Loucy (cell line): ENCODE measurements around the gene NUDT4.

ENCODE experiments used
- EZH2phosphoT487 ChIP-seq: fragments of 200-600 bp; IDR thresholded peaks from 2 replicates; pipeline ENCODE4 v1.6.1; 2018; ENCODE audit warnings: antibody characterized with exemption, mild to moderate bottlenecking, moderate library complexity, borderline replicate concordance
- TF ChIP-seq, protein P1 (sequence below): fragments of 200-600 bp; sonication (generic); conservative IDR thresholded peaks from 2 replicates; pipeline ENCODE4 v1.5.1; 2014; ENCODE audit warnings: mild to moderate bottlenecking, antibody characterized with exemption, low read length

DNA sequence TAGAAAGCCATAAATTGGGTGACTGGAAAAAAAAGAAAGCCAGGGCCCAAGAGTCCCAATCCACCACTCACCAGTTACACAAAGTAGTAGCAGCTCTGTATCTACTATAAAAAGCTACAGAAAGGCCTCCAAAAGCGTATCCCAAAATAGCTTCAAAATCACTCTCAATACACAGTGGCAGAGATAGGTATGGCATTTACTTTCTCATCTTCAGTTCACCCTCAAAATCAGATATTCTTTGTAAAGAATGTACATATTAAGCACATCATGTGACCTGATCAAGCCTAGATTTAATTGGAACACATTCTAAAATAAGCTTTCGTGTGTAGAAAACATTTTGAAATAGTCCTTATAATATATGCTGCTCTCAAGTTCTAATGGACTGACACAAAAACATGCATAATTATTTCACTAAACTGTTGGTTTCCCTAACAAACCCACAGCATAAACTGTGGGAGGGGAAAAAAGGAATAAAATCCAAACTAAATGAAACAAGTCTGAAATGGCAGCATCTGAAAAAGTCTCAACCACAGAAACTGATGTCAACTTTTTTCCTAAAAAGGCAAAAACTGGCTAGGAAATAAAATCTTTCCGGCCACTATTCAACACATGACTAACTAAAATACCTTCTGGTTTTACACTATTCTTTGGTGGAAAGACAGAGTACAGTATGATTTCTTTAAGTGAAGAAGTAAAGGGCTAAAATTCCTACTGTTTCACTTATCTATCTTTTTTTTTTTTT, 38.2 kb downstream of the NUDT4 start:
- TF ChIP-seq, protein P1, sequence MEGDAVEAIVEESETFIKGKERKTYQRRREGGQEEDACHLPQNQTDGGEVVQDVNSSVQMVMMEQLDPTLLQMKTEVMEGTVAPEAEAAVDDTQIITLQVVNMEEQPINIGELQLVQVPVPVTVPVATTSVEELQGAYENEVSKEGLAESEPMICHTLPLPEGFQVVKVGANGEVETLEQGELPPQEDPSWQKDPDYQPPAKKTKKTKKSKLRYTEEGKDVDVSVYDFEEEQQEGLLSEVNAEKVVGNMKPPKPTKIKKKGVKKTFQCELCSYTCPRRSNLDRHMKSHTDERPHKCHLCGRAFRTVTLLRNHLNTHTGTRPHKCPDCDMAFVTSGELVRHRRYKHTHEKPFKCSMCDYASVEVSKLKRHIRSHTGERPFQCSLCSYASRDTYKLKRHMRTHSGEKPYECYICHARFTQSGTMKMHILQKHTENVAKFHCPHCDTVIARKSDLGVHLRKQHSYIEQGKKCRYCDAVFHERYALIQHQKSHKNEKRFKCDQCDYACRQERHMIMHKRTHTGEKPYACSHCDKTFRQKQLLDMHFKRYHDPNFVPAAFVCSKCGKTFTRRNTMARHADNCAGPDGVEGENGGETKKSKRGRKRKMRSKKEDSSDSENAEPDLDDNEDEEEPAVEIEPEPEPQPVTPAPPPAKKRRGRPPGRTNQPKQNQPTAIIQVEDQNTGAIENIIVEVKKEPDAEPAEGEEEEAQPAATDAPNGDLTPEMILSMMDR, result no peak
- TF ChIP-seq EZH2phosphoT487, result no peak
